K562 (cell line): ENCODE measurements around the gene CETN2. TPM values are rescaled to one million over a fixed set of nuclear protein-coding genes. Genes with fewer than 3 reads are reported as not detected.
"Not testable (repeated sequence)": the region's sequence is repeated elsewhere in the genome, so short reads cannot be mapped to it uniquely, and the experiment has no call there.

Experiments
- ATAC-seq: fragments of 200-7000 bp; cut with Tn5 transposase; 3 replicates; pipeline ENCODE4 v1.9.1; 2020; ENCODE audit warnings: moderate library complexity
- BruUV-seq: library from RNA; stranded (reverse); fragments of 400-500 nt; replicated peaks from 2 replicates; lab custom pipeline; 2021; lab: Mats Ljungman, UMichigan
- CTCF ChIA-PET: fragments of 300-600 bp; formaldehyde crosslinking; extraction: SDS; loops from one replicate; lab custom pipeline; 2021; ENCODE audit warnings: low intra/inter-chr PET ratio; lab: Yijun Ruan, JAX
- POLR2A ChIA-PET: fragments of 300-600, 350-650 bp; sonication (Branson Sonifier 250); formaldehyde crosslinking; extraction: SDS; loops from one replicate; lab custom pipeline; 2021; ENCODE audit warnings: antibody characterized with exemption, inconsistent platforms; lab: Yijun Ruan, JAX
- DNase-seq, 4 experiments: peaks; one replicate each; pipeline versions ENCODE4 v3.0.0 to v3.0.0-alpha.2; 2011 to 2018; ENCODE audit warnings: low spot score in 3 of 4, mixed read lengths in 3 of 4; ENCODE audit errors: extremely low read depth in 1 of 4
- FAIRE-seq: peaks from 2 replicates; lab custom pipeline; 2011; peaks lifted over from hg19 to GRCh38; lab: Jason Lieb, UNC
- H2AFZ ChIP-seq: 2 replicates; pipeline ENCODE4 v1.6.0; 2011; ENCODE audit warnings: low read depth, low read length, control low read depth, inconsistent platforms
- H3K27ac ChIP-seq: fragments of 200-600 bp; 3 replicates; pipeline ENCODE4 v1.8.0; 2011; ENCODE audit warnings: low read depth, mild to moderate bottlenecking, control low read depth, inconsistent platforms, low read length, moderate library complexity, mixed read lengths; ENCODE audit errors: extremely low read depth
- H3K27me3 ChIP-seq, 2 experiments: fragments of 300-600 bp in 1 of 2; 2 replicates in 1 of 2; 3 replicates in 1 of 2; pipeline versions ENCODE4 v1.6.0 to v1.8.0; 2011; ENCODE audit warnings: inconsistent platforms in 2 of 2, low read length in 2 of 2, mild to moderate bottlenecking in 1 of 2, mixed read lengths in 1 of 2, moderate library complexity in 1 of 2; ENCODE audit not compliant: control insufficient read depth in 2 of 2, insufficient read depth in 2 of 2
- H3K36me3 ChIP-seq: fragments of 300-600 bp; 3 replicates; pipeline ENCODE4 v1.8.0; 2011; ENCODE audit warnings: mild to moderate bottlenecking, low read length, inconsistent platforms; ENCODE audit not compliant: control insufficient read depth, insufficient read depth
- H3K4me1 ChIP-seq, 2 experiments: fragments of 200-600 bp in 1 of 2; replicated peaks in 1 of 2; 2 replicates in 1 of 2; 3 replicates in 1 of 2; pipeline versions ENCODE4 v1.5.1 to v1.8.0; 2011; ENCODE audit warnings: inconsistent platforms in 2 of 2, low read length in 2 of 2, mild to moderate bottlenecking in 1 of 2, mixed read lengths in 1 of 2, moderate library complexity in 1 of 2; ENCODE audit not compliant: control insufficient read depth in 2 of 2, insufficient read depth in 2 of 2
- H3K4me2 ChIP-seq: 2 replicates; pipeline ENCODE4 v1.6.1; 2011; ENCODE audit warnings: low read length, control low read depth, inconsistent platforms, mixed read lengths; ENCODE audit not compliant: insufficient read depth
- H3K4me3 ChIP-seq: fragments of 200-600 bp; sonication (generic), shearing (Covaris generic); 2 replicates; pipeline ENCODE4 v1.5.1; 2016; ENCODE audit warnings: control low read depth, inconsistent platforms
- H3K79me2 ChIP-seq: fragments of 200-600 bp; 3 replicates; pipeline ENCODE4 v1.8.0; 2011; ENCODE audit warnings: low read length, inconsistent platforms; ENCODE audit not compliant: control insufficient read depth, insufficient read depth
- H3K9ac ChIP-seq, 2 experiments: 2 replicates each; pipeline versions ENCODE4 v1.6.0 to v1.6.1; 2011; ENCODE audit warnings: low read depth in 2 of 2, low read length in 2 of 2, control low read depth in 1 of 2, inconsistent platforms in 1 of 2, mild to moderate bottlenecking in 1 of 2, mixed read lengths in 1 of 2; ENCODE audit not compliant: insufficient read depth in 1 of 2
- H3K9me1 ChIP-seq: one replicate; pipeline ENCODE4 v1.6.0; 2011; ENCODE audit warnings: inconsistent platforms, mild to moderate bottlenecking, low read length, moderate library complexity; ENCODE audit not compliant: control insufficient read depth, insufficient read depth
- H3K9me3 ChIP-seq: replicated peaks from 2 replicates; pipeline ENCODE4 v1.5.1; 2011; ENCODE audit warnings: low read depth, low read length, inconsistent platforms; ENCODE audit not compliant: control insufficient read depth, insufficient read depth
- H4K20me1 ChIP-seq: replicated peaks from 2 replicates; pipeline ENCODE4 v1.6.1; 2011; ENCODE audit warnings: low read length, inconsistent platforms, mixed read lengths; ENCODE audit not compliant: control insufficient read depth, insufficient read depth
- NFIC ChIP-seq: fragments of 450-650 bp; IDR thresholded peaks from 2 replicates; pipeline ENCODE4 v1.6.1; 2017; ENCODE audit warnings: mild to moderate bottlenecking, inconsistent platforms
- SLC30A9 ChIP-seq: fragments of 250-450 bp; sonication (Bioruptor Pico); IDR thresholded peaks from 2 replicates; pipeline ENCODE4 v1.8.0; 2022; ENCODE audit warnings: mild to moderate bottlenecking, moderate library complexity
- ZNF146 ChIP-seq: IDR thresholded peaks from one replicate; pipeline ENCODE4 v1.6.1; 2018; ENCODE audit warnings: missing compliant biosample characterization; ENCODE audit not compliant: unreplicated experiment
- WGBS: fragments of 100-300 bp; shearing (Covaris generic); methylation state at CpG from one replicate; pipeline ENCODE4 v1.1.6; 2016; ENCODE audit warnings: low coverage, mixed read lengths; ENCODE audit not compliant: insufficient coverage; ENCODE audit errors: missing lambda C conversion rate; 5-methylcytosine and 5-hydroxymethylcytosine counted together
- in situ Hi-C: fragments of 300-500 bp; cut with MboI; formaldehyde crosslinking; loops from 4 replicates; pipeline ENCODE4 v1.15.0; 2018; ENCODE audit warnings: inconsistent platforms, mixed read lengths
- intact Hi-C: fragments of 100-400 bp; cut with micrococcal nuclease; formaldehyde crosslinking; loops from 2 replicates; pipeline ENCODE4 v1.14.2; 2022
- polyA plus RNA-seq, 8 experiments: library from polyadenylated mRNA; depleted of rRNA in 4 of 8; stranded (reverse) in 5 of 8; unstranded in 3 of 8; fragments of >200 nt; fragmentation: Nextera tagmentation in 2 of 8; fragmentation: Illumina TruSeq in 1 of 8; extraction: Ambion mirVana in 2 of 8; extraction: Trizol in 1 of 8; gene quantifications; 2 replicates each; pipeline versions ENCODE4 v1.2.1 to v1.2.3, GENCODE V29; 2011 to 2014; ENCODE audit warnings: inconsistent platforms in 1 of 8, missing spikeins in 1 of 8
- total RNA-seq, 7 experiments: library from RNA; depleted of rRNA in 6 of 7; stranded (reverse); fragments of >200 nt in 6 of 7; fragmentation: Illumina TruSeq in 2 of 7; extraction: Trizol in 2 of 7; gene quantifications; 2 replicates each; pipeline versions ENCODE4 v1.2.1 to v1.2.3, GENCODE V29; 2011 to 2021; ENCODE audit warnings: low replicate concordance in 1 of 7

The CETN2 gene
- total and polyA plus RNA-seq, 9 of the 15 experiments (the other 6 are each of a cell fraction or from before 2014, with no cell fraction given): 16.7 to 37.1 (median 27.6) TPM

DNA sequence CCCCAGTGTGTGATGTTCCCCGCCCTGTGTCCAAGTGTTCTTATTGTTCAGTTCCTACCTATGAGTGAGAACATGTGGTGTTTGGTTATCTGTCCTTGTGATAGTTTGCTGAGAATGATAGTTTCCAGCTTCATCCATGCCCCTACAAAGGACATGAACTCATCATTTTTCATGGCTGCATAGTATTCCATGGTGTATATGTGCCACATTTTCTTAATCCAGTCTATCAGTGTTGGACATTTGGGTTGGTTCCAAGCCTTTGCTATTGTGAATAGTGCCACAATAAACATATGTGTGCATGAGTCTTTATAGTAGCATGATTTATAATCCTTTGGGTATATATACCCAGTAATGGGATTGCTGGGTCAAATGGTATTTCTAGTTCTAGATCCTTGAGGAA lies 4.9 kb upstream of the CETN2 start:
- ATAC-seq, H3K27me3 ChIP-seq, DNase-seq, H3K9me3 ChIP-seq, in situ Hi-C loops, H4K20me1 ChIP-seq, H3K27ac ChIP-seq, H3K4me3 ChIP-seq, H3K4me2 ChIP-seq, BruUV-seq, POLR2A ChIA-PET, FAIRE-seq: not testable (repeated sequence)
- WGBS: 100% methylated on average over 1 of the region's 1 CpG
- TF ChIP-seq ZNF146 (CRISPR knock-in tag): peak; percentile 65
- TF ChIP-seq, all 486 proteins: peak for 1; not testable (repeated sequence) for 485
- H3K9ac ChIP-seq, CTCF ChIA-PET, H3K9me1 ChIP-seq, H2AFZ ChIP-seq: not testable (repeated sequence)
- Histone ChIP-seq H3K4me1 (peaks cover 12 to 14% of the 10 kb centered on the region in 2 experiments; a peak in 4 of 5 replicates), H3K36me3 (peaks cover 32% of the 10 kb centered on the region; the same call in 2 of the 3 replicates), H3K79me2 (peaks cover 42% of the 10 kb centered on the region)
- intact Hi-C loops: loop anchor here (10.0 kb wide), 1 partner anchor 79 kb away; no protein-coding TSS in a partner anchor

DNA sequence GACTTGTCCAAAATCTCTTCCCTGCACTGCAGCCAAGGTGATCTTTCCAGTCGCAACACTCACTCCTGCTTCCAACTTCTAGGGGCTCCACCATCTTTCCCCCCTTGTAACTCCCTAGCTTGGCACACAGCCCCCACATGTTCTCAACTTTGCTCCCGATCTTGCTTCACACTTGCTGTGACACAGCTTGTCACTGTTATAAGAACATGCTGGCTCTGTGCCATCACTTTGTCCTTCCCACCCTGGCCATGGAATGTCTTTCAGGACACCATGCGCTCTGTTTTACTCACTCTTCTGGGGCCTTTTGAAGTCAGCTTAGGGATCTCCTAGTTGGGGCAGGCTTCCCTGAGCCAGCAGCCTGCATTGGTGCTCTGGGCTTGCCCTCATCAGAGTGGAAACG lies 2.8 kb upstream of the CETN2 start:
- in situ Hi-C loops: no loop called here

More for the DNA sequence above, 2.8 kb upstream of the CETN2 start:
- no peaks in the 10 kb centered on the region for H3K9me3 ChIP-seq
- H3K27me3 ChIP-seq: no peaks in the 10 kb centered on the region
- peak in 1 of 4 experiments; percentile 16 for DNase-seq
- ChIA-PET CTCF (no interaction called here), POLR2A (interaction anchor here (0.8 to 1.9 kb wide), 3 partner anchors 9 to 51 kb away, joined by 3 to 4 read pairs (median 3); no protein-coding TSS in a partner anchor)
- FAIRE-seq: no peak
- TF ChIP-seq SLC30A9 (CRISPR knock-in tag): no peak
- TF ChIP-seq NFIC: peak; percentile 86
- peak overlapping the region in 1 of 2 experiments; percentile 84; a peak in 3 of 4 replicates for H3K9ac ChIP-seq
- intact Hi-C loops: loop anchor here (10.0 kb wide), 1 partner anchor 81 kb away; no protein-coding TSS in a partner anchor
- H2AFZ ChIP-seq: no peak overlapping the region
- peaks cover 42% of the 10 kb centered on the region; the same call in 2 of the 3 replicates for H3K36me3 ChIP-seq
- peak overlapping the region; percentile 51 for H3K4me2 ChIP-seq
- H3K4me1 ChIP-seq: peaks cover 12 to 14% of the 10 kb centered on the region in 2 experiments; a peak in 4 of 5 replicates
- peaks cover 42% of the 10 kb centered on the region for H3K79me2 ChIP-seq
- no peaks in the 10 kb centered on the region for H3K9me1 ChIP-seq
- peak overlapping the region; percentile 46; the same call in 2 of the 3 replicates for H3K27ac ChIP-seq
- H4K20me1 ChIP-seq: no peaks in the 10 kb centered on the region; the same call in 1 of the 2 replicates
- no peak for ATAC-seq
- BruUV-seq: no TSS peak
- WGBS: 74% methylated on average over 4 of the region's 4 CpGs
- no peak overlapping the region for H3K4me3 ChIP-seq
